H1 (cell line): ENCODE measurements around the gene TMEM145. TPM values are rescaled to one million over a fixed set of nuclear protein-coding genes. Genes with fewer than 3 reads are reported as not detected.

Source experiments
- CTCF ChIA-PET: fragments of 300-600 bp; sonication (Branson Sonifier 250); formaldehyde crosslinking; loops from one replicate; lab custom pipeline; 2021; ENCODE audit not compliant: partially characterized antibody; lab: Charles Lee
- POLR2A ChIA-PET: fragments of 300-600 bp; sonication (Branson Sonifier 250); formaldehyde crosslinking; loops from one replicate; lab custom pipeline; 2021; ENCODE audit warnings: inconsistent platforms; ENCODE audit not compliant: partially characterized antibody; lab: Charles Lee
- DNase-seq, 2 experiments: peaks; one replicate each; pipeline versions ENCODE4 v3.0.0 to v3.0.0-alpha.2; 2010 to 2022; ENCODE audit warnings: low spot score in 2 of 2, low read depth in 1 of 2, mixed read lengths in 1 of 2
- FAIRE-seq: peaks from 2 replicates; lab custom pipeline; 2011; peaks lifted over from hg19 to GRCh38; lab: Jason Lieb, UNC
- H2AFZ ChIP-seq: 2 replicates; pipeline ENCODE4 v1.8.1; 2012; ENCODE audit warnings: low read length, inconsistent platforms
- H2AK5ac ChIP-seq: 2 replicates; pipeline ENCODE4 v1.6.1; 2013; ENCODE audit warnings: low read depth, low read length
- H2BK120ac ChIP-seq: replicated peaks from 2 replicates; pipeline ENCODE3; 2013; ENCODE audit warnings: low read depth, low read length, inconsistent platforms
- H2BK12ac ChIP-seq: 2 replicates; pipeline ENCODE4 v1.6.1; 2013; ENCODE audit warnings: low read depth, low read length
- H2BK15ac ChIP-seq: 2 replicates; pipeline ENCODE4 v1.6.1; 2013; ENCODE audit warnings: low read length
- H2BK20ac ChIP-seq: 2 replicates; pipeline ENCODE4 v1.6.1; 2013; ENCODE audit warnings: low read length
- H2BK5ac ChIP-seq: 2 replicates; pipeline ENCODE4 v1.6.1; 2013; ENCODE audit warnings: low read depth, low read length
- H3K14ac ChIP-seq: 2 replicates; pipeline ENCODE4 v1.6.1; 2013; ENCODE audit warnings: inconsistent platforms; ENCODE audit not compliant: insufficient read length
- H3K18ac ChIP-seq: 2 replicates; pipeline ENCODE4 v1.6.1; 2013; ENCODE audit warnings: low read length; ENCODE audit errors: extremely low read depth
- H3K23ac ChIP-seq: 2 replicates; pipeline ENCODE4 v1.6.1; 2013; ENCODE audit warnings: inconsistent platforms; ENCODE audit not compliant: insufficient read length
- H3K23me2 ChIP-seq: 2 replicates; pipeline ENCODE4 v1.6.1; 2013; ENCODE audit warnings: low read depth, low read length
- H3K27ac ChIP-seq: 2 replicates; pipeline ENCODE4 v1.6.1; 2011; ENCODE audit warnings: low read depth, low read length, inconsistent platforms
- H3K27me3 ChIP-seq, 4 experiments: replicated peaks in 1 of 4; 1 replicate in 1 of 4; 2 replicates in 3 of 4; pipeline versions ENCODE4 v1.6.1 to v1.8.1; 2011 to 2013; ENCODE audit warnings: low read length in 3 of 4, mild to moderate bottlenecking in 3 of 4, inconsistent platforms in 2 of 4, mixed read lengths in 2 of 4, moderate library complexity in 1 of 4; ENCODE audit not compliant: control insufficient read depth in 3 of 4, insufficient read depth in 3 of 4; ENCODE audit errors: extremely low read depth in 1 of 4
- H3K36me3 ChIP-seq, 4 experiments: 2 replicates each; pipeline versions ENCODE4 v1.6.1 to v1.8.1; 2011 to 2013; ENCODE audit warnings: mild to moderate bottlenecking in 4 of 4, low read length in 3 of 4, moderate library complexity in 2 of 4, control low read depth in 1 of 4, inconsistent platforms in 1 of 4; ENCODE audit not compliant: insufficient read depth in 4 of 4, control insufficient read depth in 2 of 4
- H3K4ac ChIP-seq: replicated peaks from 2 replicates; pipeline ENCODE3; 2013; ENCODE audit warnings: low read length, low read depth, mixed read lengths, inconsistent platforms; ENCODE audit not compliant: insufficient read length
- H3K4me1 ChIP-seq, 4 experiments: replicated peaks in 1 of 4; 1 replicate in 1 of 4; 2 replicates in 3 of 4; pipeline versions ENCODE4 v1.6.1 to v1.8.1; 2011 to 2013; ENCODE audit warnings: low read length in 3 of 4, inconsistent platforms in 2 of 4, mixed read lengths in 1 of 4; ENCODE audit not compliant: insufficient read depth in 4 of 4, control insufficient read depth in 3 of 4
- H3K4me2 ChIP-seq, 2 experiments: 2 replicates each; pipeline versions ENCODE4 v1.6.1 to v1.8.1; 2011 to 2013; ENCODE audit warnings: low read depth in 2 of 2, low read length in 2 of 2, control low read depth in 1 of 2, inconsistent platforms in 1 of 2, mild to moderate bottlenecking in 1 of 2; ENCODE audit not compliant: insufficient read depth in 1 of 2
- H3K4me3 ChIP-seq, 4 experiments: fragments of 200-600, 300-600 bp in 1 of 4; sonication (generic), shearing (Covaris generic), sonication (Bioruptor Twin) in 1 of 4; 2 replicates each; pipeline versions ENCODE4 v1.5.1 to v1.8.1; 2011 to 2016; ENCODE audit warnings: low read length in 4 of 4, low read depth in 3 of 4, control low read depth in 2 of 4, inconsistent platforms in 2 of 4, mild to moderate bottlenecking in 2 of 4, mixed read lengths in 1 of 4, moderate library complexity in 1 of 4; ENCODE audit not compliant: insufficient read depth in 2 of 4; ENCODE audit errors: extremely low read depth in 1 of 4
- H3K56ac ChIP-seq: replicated peaks from 2 replicates; pipeline ENCODE3; 2013; ENCODE audit warnings: low read depth, mild to moderate bottlenecking, mixed read lengths, low read length, inconsistent platforms; ENCODE audit not compliant: insufficient read length
- H3K79me1 ChIP-seq: 2 replicates; pipeline ENCODE4 v1.6.1; 2013; ENCODE audit warnings: low read depth, low read length, control low read depth
- H3K79me2 ChIP-seq, 2 experiments: 2 replicates each; pipeline versions ENCODE4 v1.6.1 to v1.8.1; 2012 to 2013; ENCODE audit warnings: low read length in 2 of 2, mild to moderate bottlenecking in 2 of 2, inconsistent platforms in 1 of 2; ENCODE audit not compliant: insufficient read depth in 2 of 2, control insufficient read depth in 1 of 2
- H3K9ac ChIP-seq, 4 experiments: replicated peaks in 1 of 4; 1 replicate in 1 of 4; 2 replicates in 3 of 4; pipeline versions ENCODE4 v1.6.1 to v1.8.1; 2011 to 2013; ENCODE audit warnings: low read depth in 3 of 4, low read length in 3 of 4, control low read depth in 2 of 4, mild to moderate bottlenecking in 2 of 4, moderate library complexity in 2 of 4, inconsistent platforms in 1 of 4; ENCODE audit errors: extremely low read depth in 1 of 4
- H3K9me3 ChIP-seq, 2 experiments: 2 replicates each; pipeline versions ENCODE4 v1.6.1 to v1.8.1; 2012 to 2013; ENCODE audit warnings: mild to moderate bottlenecking in 2 of 2, moderate library complexity in 2 of 2, control low read depth in 1 of 2, inconsistent platforms in 1 of 2, low read depth in 1 of 2, low read length in 1 of 2, mixed read lengths in 1 of 2; ENCODE audit not compliant: insufficient read depth in 2 of 2
- H4K20me1 ChIP-seq, 2 experiments: replicated peaks in 1 of 2; 2 replicates each; pipeline versions ENCODE3 to v1.8.1; 2011 to 2013; ENCODE audit warnings: inconsistent platforms in 2 of 2, low read length in 2 of 2, mild to moderate bottlenecking in 1 of 2; ENCODE audit not compliant: insufficient read depth in 2 of 2, control insufficient read depth in 1 of 2
- H4K5ac ChIP-seq: 2 replicates; pipeline ENCODE4 v1.6.1; 2013; ENCODE audit warnings: low read length, low read depth, mixed read lengths, inconsistent platforms; ENCODE audit not compliant: insufficient read length
- H4K8ac ChIP-seq: 2 replicates; pipeline ENCODE4 v1.8.0; 2013; ENCODE audit warnings: mild to moderate bottlenecking, moderate library complexity, low read length, inconsistent platforms; ENCODE audit not compliant: insufficient read depth; ENCODE audit errors: extremely low read depth
- H4K91ac ChIP-seq: replicated peaks from 2 replicates; pipeline ENCODE3; 2013; ENCODE audit warnings: low read length, mixed read lengths, inconsistent platforms; ENCODE audit not compliant: insufficient read length
- ATF3 ChIP-seq: IDR thresholded peaks from 2 replicates; pipeline ENCODE4 v1.6.1; 2011; ENCODE audit warnings: low read depth, mild to moderate bottlenecking, low read length; ENCODE audit not compliant: insufficient read depth
- BACH1 ChIP-seq: IDR thresholded peaks from 2 replicates; pipeline ENCODE4 v1.6.1; 2012; ENCODE audit warnings: low read length, improper control_type of control experiment
- CBX8 ChIP-seq: fragments of 300-800, 300-1000 bp; sonication (generic); IDR thresholded peaks from 2 replicates; pipeline ENCODE4 v1.7.1; 2016; ENCODE audit warnings: low read depth, low read length, borderline replicate concordance
- E2F6 ChIP-seq: IDR thresholded peaks from 2 replicates; pipeline ENCODE4 v1.6.1; 2012; ENCODE audit warnings: inconsistent platforms
- JUN ChIP-seq: IDR thresholded peaks from 2 replicates; pipeline ENCODE4 v1.6.1; 2011; ENCODE audit warnings: low read depth, mild to moderate bottlenecking, improper control_type of control experiment, low read length
- KDM5A ChIP-seq: fragments of 200-600 bp; IDR thresholded peaks from 2 replicates; pipeline ENCODE4 v1.7.1; 2012; ENCODE audit warnings: mild to moderate bottlenecking, low read length, inconsistent platforms, mixed read lengths
- MAFK ChIP-seq: IDR thresholded peaks from 2 replicates; pipeline ENCODE4 v1.6.1; 2012; ENCODE audit warnings: low read depth, mild to moderate bottlenecking, improper control_type of control experiment, low read length
- PHF8 ChIP-seq: fragments of 200-600 bp; sonication (generic); conservative IDR thresholded peaks from 2 replicates; pipeline ENCODE4 v1.7.1; 2012; ENCODE audit warnings: low read depth, mild to moderate bottlenecking, inconsistent platforms, low read length, moderate library complexity
- RFX5 ChIP-seq: IDR thresholded peaks from 2 replicates; pipeline ENCODE4 v1.6.1; 2011; ENCODE audit warnings: low read depth, low read length, improper control_type of control experiment, borderline replicate concordance
- SIX5 ChIP-seq: IDR thresholded peaks from 2 replicates; pipeline ENCODE4 v1.6.1; 2011; ENCODE audit warnings: mild to moderate bottlenecking, low read depth, low read length
- SP1 ChIP-seq: IDR thresholded peaks from 2 replicates; pipeline ENCODE4 v1.6.1; 2011; ENCODE audit warnings: low read depth, low read length
- SP4 ChIP-seq: IDR thresholded peaks from 2 replicates; pipeline ENCODE4 v1.6.1; 2012; ENCODE audit warnings: low read length, inconsistent platforms
- SUZ12 ChIP-seq: fragments of 200-600 bp; sonication (generic); IDR thresholded peaks from 2 replicates; pipeline ENCODE4 v1.6.1; 2012; ENCODE audit warnings: mild to moderate bottlenecking, inconsistent platforms, low read length, moderate library complexity, mixed read lengths
- TAF1 ChIP-seq: IDR thresholded peaks from 2 replicates; pipeline ENCODE4 v1.6.1; 2011; ENCODE audit warnings: mild to moderate bottlenecking, low read depth, low read length
- WGBS, 2 experiments: shearing (Covaris generic) in 1 of 2; methylation state at CpG; one replicate each; pipeline versions ENCODE4 v1.1.6 to v1.1.7; 2013 to 2015; ENCODE audit warnings: low lambda C conversion rate in 2 of 2, mixed read lengths in 2 of 2, inconsistent platforms in 1 of 2, low coverage in 1 of 2, missing lambda C conversion rate in 1 of 2; ENCODE audit not compliant: insufficient replicate concordance in 2 of 2, insufficient coverage in 1 of 2, insufficient read length in 1 of 2; ENCODE audit errors: extremely low coverage in 1 of 2, missing lambda C conversion rate in 1 of 2; 5-methylcytosine and 5-hydroxymethylcytosine counted together
- polyA plus RNA-seq, 7 experiments: library from polyadenylated mRNA; depleted of rRNA in 3 of 7; stranded (reverse) in 5 of 7; unstranded in 2 of 7; fragments of >200 nt in 5 of 7; fragments of 200-250 nt in 2 of 7; gene quantifications; 1 replicate in 5 of 7; 2 replicates in 1 of 7; 4 replicates in 1 of 7; pipeline versions ENCODE4 v1.2.1 to v1.2.3, GENCODE V29; 2011 to 2013; ENCODE audit warnings: missing spikeins in 2 of 7, mixed read lengths in 2 of 7
- total RNA-seq: library from RNA; stranded (reverse); fragmentation: NEBNext Ultra II Directional; extraction: Animal tissue kit (Norgen Biotek cat#: 25700); gene quantifications from 2 replicates; pipeline ENCODE4 v1.2.1, GENCODE V29; 2021

The TMEM145 gene
- total and polyA plus RNA-seq, 2 of the 8 experiments (the other 6 are each of a cell fraction or from before 2014, with no cell fraction given): 2.3 to 4.7 TPM

GRCh38 chr19:42355896-42356295 is 42.8 kb downstream of the TMEM145 start:
- H3K23ac ChIP-seq: no peak overlapping the region
- no peak overlapping the region for H2BK15ac ChIP-seq
- H2AFZ ChIP-seq: no peak overlapping the region
- H3K4me3 ChIP-seq: no peak overlapping the region
- no peaks in the 10 kb centered on the region for H3K23me2 ChIP-seq
- H3K79me2 ChIP-seq: no peaks in the 10 kb centered on the region
- no peak overlapping the region for H2BK120ac ChIP-seq
- H2BK20ac ChIP-seq: no peak overlapping the region
- H3K56ac ChIP-seq: no peak overlapping the region
- no peak overlapping the region for H2BK12ac ChIP-seq
- no peak overlapping the region; the same call in 1 of the 2 replicates for H4K8ac ChIP-seq
- ChIA-PET POLR2A (interaction anchor here (1.0 kb wide), 1 partner anchor 32 kb away, joined by 3 read pairs; no protein-coding TSS in a partner anchor), CTCF (interaction anchor here (1.7 to 3.8 kb wide), 3 partner anchors 11 to 41 kb away, joined by 4 to 36 read pairs (median 9); no protein-coding TSS in a partner anchor)
- H4K5ac ChIP-seq: no peak overlapping the region
- no peak for FAIRE-seq
- H4K91ac ChIP-seq: no peak overlapping the region
- no peak overlapping the region for H3K4me2 ChIP-seq
- H3K4me1 ChIP-seq: peaks cover 0 to 5% (median 1%) of the 10 kb centered on the region in 4 experiments; a peak in 4 of 7 replicates
- H3K14ac ChIP-seq: no peak overlapping the region
- peaks cover 2 to 3% of the 10 kb centered on the region in 2 experiments for H4K20me1 ChIP-seq
- no peaks in the 10 kb centered on the region for H3K9me3 ChIP-seq
- WGBS, 2 experiments: 93% methylated on average over 12 of the region's 12 CpGs; no CpG with 5 or more reads in 1 of the 2 experiments
- H3K27ac ChIP-seq: no peak overlapping the region
- H3K9ac ChIP-seq: no peak overlapping the region
- 0 out of 2 replicates have a peak overlapping the region, but pooled peaks have one; percentile 30 for H2BK5ac ChIP-seq
- no peak for DNase-seq
- H3K36me3 ChIP-seq: peaks cover 0 to 7% (median 3%) of the 10 kb centered on the region in 4 experiments; a peak in 4 of 8 replicates
- H3K79me1 ChIP-seq: no peaks in the 10 kb centered on the region
- H3K27me3 ChIP-seq: no peaks in the 10 kb centered on the region
- H2AK5ac ChIP-seq: no peak overlapping the region
- no peak overlapping the region for H3K4ac ChIP-seq
- no peak overlapping the region for H3K18ac ChIP-seq
- TF ChIP-seq SUZ12 (no peak), ATF3 (no peak), BACH1 (no peak), SIX5 (no peak), RFX5 (no peak), SP1 (no peak), KDM5A (no peak), SP4 (no peak), TAF1 (no peak), MAFK (no peak), CBX8 (no peak), PHF8 (no peak), E2F6 (no peak), JUN (no peak)
